PC-3 (cell line): Measurements from ENCODE around the gene WDR7. TPM values are rescaled to one million over a fixed set of nuclear protein-coding genes. Genes with fewer than 3 reads are reported as not detected.

Source experiments
- ATAC-seq: fragments of 200-7000 bp; cut with Tn5 transposase; 2 replicates; pipeline ENCODE4 v1.9.1; 2020; ENCODE audit warnings: mild to moderate bottlenecking, moderate library complexity
- BruUV-seq: library from RNA; stranded (reverse); fragments of 400-500 nt; replicated peaks from 2 replicates; lab custom pipeline; 2021; lab: Mats Ljungman, UMichigan
- CTCF ChIA-PET: fragments of 300-600 bp; sonication (Branson Sonifier 250); formaldehyde crosslinking; loops from one replicate; lab custom pipeline; 2022; ENCODE audit warnings: antibody characterized with exemption; lab: Charles Lee
- POLR2A ChIA-PET: fragments of 300-600 bp; sonication (Branson Sonifier 250); formaldehyde crosslinking; loops from one replicate; lab custom pipeline; 2022; ENCODE audit warnings: antibody characterized with exemption; ENCODE audit not compliant: unreplicated experiment; lab: Charles Lee
- DNase-seq: peaks from one replicate; pipeline ENCODE4 v3.0.0-alpha.2; 2015
- H2AFZ ChIP-seq: fragments of 300-600 bp; sonication (generic); 2 replicates; pipeline ENCODE4 v1.6.0; 2016; ENCODE audit warnings: antibody characterized with exemption, low read length
- H3F3A ChIP-seq: fragments of 300-600 bp; sonication (generic); one replicate; pipeline ENCODE4 v1.6.0; 2017; ENCODE audit warnings: antibody characterized with exemption, low read length, control low read depth, mild to moderate bottlenecking; ENCODE audit not compliant: unreplicated experiment
- H3K27ac ChIP-seq: fragments of 300-600 bp; sonication (generic); 2 replicates; pipeline ENCODE4 v1.5.1; 2016; ENCODE audit warnings: mild to moderate bottlenecking, low read length
- H3K27me3 ChIP-seq: fragments of 300-600 bp; sonication (generic); 2 replicates; pipeline ENCODE4 v1.6.1; 2016; ENCODE audit warnings: low read length, mixed read lengths
- H3K36me3 ChIP-seq: fragments of 300-600 bp; sonication (generic); 2 replicates; pipeline ENCODE4 v1.6.1; 2016; ENCODE audit warnings: low read depth, mixed run types, low read length, mixed read lengths
- H3K4me1 ChIP-seq: fragments of 300-600 bp; sonication (generic); 2 replicates; pipeline ENCODE4 v1.5.1; 2016; ENCODE audit warnings: low read length; ENCODE audit not compliant: insufficient read depth
- H3K4me2 ChIP-seq: fragments of 300-600 bp; sonication (generic); 2 replicates; pipeline ENCODE4 v1.6.0; 2016; ENCODE audit warnings: low read length
- H3K4me3 ChIP-seq: fragments of 300-600 bp; sonication (generic); 2 replicates; pipeline ENCODE4 v1.5.1; 2016; ENCODE audit warnings: mild to moderate bottlenecking, low read length, mixed read lengths
- H3K79me2 ChIP-seq: fragments of 300-600 bp; sonication (generic); 2 replicates; pipeline ENCODE4 v1.6.1; 2017; ENCODE audit warnings: low read length, mixed read lengths
- H3K9ac ChIP-seq: fragments of 300-600 bp; sonication (generic); 2 replicates; pipeline ENCODE4 v1.6.0; 2016; ENCODE audit warnings: mild to moderate bottlenecking, low read length
- H3K9me2 ChIP-seq: fragments of 300-600 bp; sonication (generic); replicated peaks from 2 replicates; pipeline ENCODE4 v1.6.1; 2016; ENCODE audit warnings: mixed run types, low read length, mixed read lengths
- H3K9me3 ChIP-seq: fragments of 300-600 bp; sonication (generic); 2 replicates; pipeline ENCODE4 v1.6.1; 2016; ENCODE audit warnings: low read length, mixed read lengths
- H4K20me1 ChIP-seq: fragments of 300-600 bp; sonication (generic); 2 replicates; pipeline ENCODE4 v1.6.1; 2016; ENCODE audit warnings: low read length, mixed read lengths
- EZH2 ChIP-seq: fragments of 300-600 bp; sonication (generic); IDR thresholded peaks from one replicate; pipeline ENCODE4 v1.6.1; 2017; ENCODE audit warnings: antibody characterized with exemption, mild to moderate bottlenecking, low read length; ENCODE audit not compliant: unreplicated experiment
- EZH2phosphoT487 ChIP-seq: fragments of 300-600 bp; sonication (generic); IDR thresholded peaks from 2 replicates; pipeline ENCODE4 v1.6.1; 2018; ENCODE audit warnings: mild to moderate bottlenecking, antibody characterized with exemption, low read length, borderline replicate concordance
- intact Hi-C: fragments of 100-400 bp; cut with micrococcal nuclease; formaldehyde crosslinking; loops from 2 replicates; pipeline ENCODE4 v1.9.0; 2023
- total RNA-seq: library from RNA; depleted of rRNA; stranded (reverse); fragments of >200 nt; gene quantifications from 2 replicates; pipeline ENCODE4 v1.2.3, GENCODE V29; 2014
- TF ChIP-seq, protein P1 (sequence below): fragments of 300-600 bp; sonication (generic); conservative IDR thresholded peaks from 2 replicates; pipeline ENCODE4 v1.5.1; 2017; ENCODE audit warnings: antibody characterized with exemption, low read depth, mild to moderate bottlenecking, low read length

WDR7 gene
- total RNA-seq, 1 experiment from 2014 or later: 16.0 TPM

DNA sequence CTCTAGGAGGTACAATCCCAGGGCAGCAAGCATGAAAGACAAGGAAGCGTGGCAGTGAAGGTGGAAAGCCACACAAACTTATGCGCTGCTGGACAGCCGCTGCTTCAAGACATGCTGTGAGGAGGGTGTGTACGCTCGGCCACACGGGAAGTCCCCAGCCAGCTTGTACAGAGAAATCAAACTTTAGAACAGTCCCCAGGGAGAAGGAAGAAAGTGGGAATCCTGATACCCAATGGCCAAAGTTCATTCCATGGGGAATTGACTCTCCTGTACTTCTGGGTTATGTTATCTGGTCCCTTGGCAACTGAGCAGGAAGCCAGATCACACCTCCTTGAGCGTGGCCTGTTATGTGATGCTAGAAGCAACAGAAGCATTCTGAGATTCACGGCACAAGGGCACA lies 409.7 kb downstream of the WDR7 start:
- POLR2A ChIA-PET: no interaction called here

DNA sequence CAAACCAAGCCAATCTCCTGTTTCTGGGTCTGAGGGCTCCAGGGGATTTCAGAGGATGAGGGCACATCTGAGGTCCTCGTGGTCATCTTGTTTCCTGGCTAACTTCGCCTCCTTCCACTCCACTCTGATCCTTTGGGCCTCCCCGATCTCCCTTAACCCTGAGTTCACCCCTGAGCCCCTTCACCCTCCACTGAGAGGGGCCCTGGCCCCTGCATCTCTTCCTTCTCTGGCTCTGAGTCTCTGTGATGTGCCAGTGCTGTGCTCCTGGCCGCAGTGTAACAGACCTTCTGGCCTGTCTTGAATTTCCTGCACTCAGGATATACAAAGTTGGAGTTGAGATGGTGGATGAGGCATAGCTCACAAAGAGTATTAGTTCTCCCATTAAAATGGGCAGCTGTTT lies 411.0 kb downstream of the WDR7 start:
- no peak overlapping the region for H3K4me3 ChIP-seq
- H3K9ac ChIP-seq: no peak overlapping the region
- BruUV-seq: no TSS peak
- H4K20me1 ChIP-seq: no peaks in the 10 kb centered on the region
- no peaks in the 10 kb centered on the region for H3K36me3 ChIP-seq
- no peak overlapping the region for H3K4me2 ChIP-seq
- H3K79me2 ChIP-seq: no peaks in the 10 kb centered on the region
- H3K9me3 ChIP-seq: no peaks in the 10 kb centered on the region
- intact Hi-C loops: no loop called here
- H3F3A ChIP-seq: no peaks in the 10 kb centered on the region
- peaks cover 54% of the 10 kb centered on the region for H3K27me3 ChIP-seq
- ATAC-seq: no peak
- POLR2A ChIA-PET: no interaction called here
- CTCF ChIA-PET: no interaction called here
- H3K4me1 ChIP-seq: no peaks in the 10 kb centered on the region
- no peak overlapping the region for H2AFZ ChIP-seq
- DNase-seq: no peak
- no peaks in the 10 kb centered on the region for H3K9me2 ChIP-seq
- H3K27ac ChIP-seq: no peak overlapping the region
- TF ChIP-seq, protein P1, sequence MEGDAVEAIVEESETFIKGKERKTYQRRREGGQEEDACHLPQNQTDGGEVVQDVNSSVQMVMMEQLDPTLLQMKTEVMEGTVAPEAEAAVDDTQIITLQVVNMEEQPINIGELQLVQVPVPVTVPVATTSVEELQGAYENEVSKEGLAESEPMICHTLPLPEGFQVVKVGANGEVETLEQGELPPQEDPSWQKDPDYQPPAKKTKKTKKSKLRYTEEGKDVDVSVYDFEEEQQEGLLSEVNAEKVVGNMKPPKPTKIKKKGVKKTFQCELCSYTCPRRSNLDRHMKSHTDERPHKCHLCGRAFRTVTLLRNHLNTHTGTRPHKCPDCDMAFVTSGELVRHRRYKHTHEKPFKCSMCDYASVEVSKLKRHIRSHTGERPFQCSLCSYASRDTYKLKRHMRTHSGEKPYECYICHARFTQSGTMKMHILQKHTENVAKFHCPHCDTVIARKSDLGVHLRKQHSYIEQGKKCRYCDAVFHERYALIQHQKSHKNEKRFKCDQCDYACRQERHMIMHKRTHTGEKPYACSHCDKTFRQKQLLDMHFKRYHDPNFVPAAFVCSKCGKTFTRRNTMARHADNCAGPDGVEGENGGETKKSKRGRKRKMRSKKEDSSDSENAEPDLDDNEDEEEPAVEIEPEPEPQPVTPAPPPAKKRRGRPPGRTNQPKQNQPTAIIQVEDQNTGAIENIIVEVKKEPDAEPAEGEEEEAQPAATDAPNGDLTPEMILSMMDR: no peak
- TF ChIP-seq EZH2: no peak
- TF ChIP-seq EZH2phosphoT487: no peak

More for the DNA sequence above, 409.7 kb downstream of the WDR7 start:
- CTCF ChIA-PET: no interaction called here
- intact Hi-C loops: no loop called here
- Histone ChIP-seq H4K20me1 (no peaks in the 10 kb centered on the region), H3F3A (no peaks in the 10 kb centered on the region), H3K4me3 (no peak overlapping the region), H3K9ac (no peak overlapping the region), H3K79me2 (no peaks in the 10 kb centered on the region), H2AFZ (no peak overlapping the region), H3K9me2 (no peaks in the 10 kb centered on the region), H3K4me1 (no peaks in the 10 kb centered on the region), H3K27ac (no peak overlapping the region), H3K4me2 (no peak overlapping the region), H3K27me3 (peaks cover 54% of the 10 kb centered on the region), H3K9me3 (no peaks in the 10 kb centered on the region), H3K36me3 (no peaks in the 10 kb centered on the region)
- DNase-seq (no peak), ATAC-seq (no peak)
- TF ChIP-seq EZH2 (no peak), EZH2phosphoT487 (no peak)
- TF ChIP-seq, protein P1: no peak
- BruUV-seq: no TSS peak

DNA sequence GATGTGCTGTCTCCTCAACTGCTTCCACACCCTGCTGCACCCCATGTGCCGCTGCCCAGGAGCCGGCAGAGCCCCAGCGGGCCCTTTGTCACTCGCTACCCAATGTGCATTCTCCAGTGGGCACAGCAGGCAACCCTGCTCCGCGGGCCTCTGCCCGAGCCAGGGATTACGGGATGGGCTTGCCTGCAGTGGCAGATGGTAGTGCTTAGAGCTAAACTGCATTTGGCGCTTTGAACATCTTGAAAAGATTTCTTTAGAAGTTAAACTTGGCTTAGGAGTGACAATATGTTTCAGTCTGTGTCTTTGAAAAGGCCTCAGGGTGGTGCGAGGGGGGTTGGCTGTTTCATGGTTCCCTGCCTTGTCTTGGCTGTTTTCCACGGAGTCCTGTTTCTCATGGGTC lies 411.7 kb downstream of the WDR7 start:
- Histone ChIP-seq H2AFZ (no peak overlapping the region), H3K27ac (no peak overlapping the region), H4K20me1 (no peaks in the 10 kb centered on the region), H3K27me3 (peaks cover 54% of the 10 kb centered on the region), H3K4me2 (no peak overlapping the region), H3K9me3 (no peaks in the 10 kb centered on the region), H3K4me3 (no peak overlapping the region), H3K4me1 (no peaks in the 10 kb centered on the region), H3K36me3 (no peaks in the 10 kb centered on the region), H3F3A (no peaks in the 10 kb centered on the region), H3K9ac (no peak overlapping the region), H3K9me2 (no peaks in the 10 kb centered on the region), H3K79me2 (no peaks in the 10 kb centered on the region)
- intact Hi-C loops: no loop called here
- BruUV-seq: no TSS peak
- TF ChIP-seq EZH2phosphoT487 (no peak), EZH2 (no peak)
- TF ChIP-seq, protein P1: no peak
- DNase-seq (no peak), ATAC-seq (no peak)
- ChIA-PET POLR2A (no interaction called here), CTCF (no interaction called here)
